Activated B cell treated with CpG ODN at 0.5 μM for 24 hours (primary cell): ENCODE measurements around the gene PGM5. TPM values are rescaled to one million over a fixed set of nuclear protein-coding genes. Genes with fewer than 3 reads are reported as not detected.

Experiments
- ATAC-seq: fragments of 200-7000 bp; cut with Tn5 transposase; one replicate; pipeline ENCODE4 v1.10.0; 2021; ENCODE audit warnings: low read depth, mild to moderate bottlenecking, moderate library complexity
- CTCF ChIA-PET: fragments of 350-600 bp; sonication (Branson Sonifier 250); formaldehyde crosslinking; loops from one replicate; lab custom pipeline; 2021; ENCODE audit warnings: antibody characterized with exemption; lab: Charles Lee
- POLR2A ChIA-PET: fragments of 350-600 bp; sonication (Branson Sonifier 250); formaldehyde crosslinking; loops from one replicate; lab custom pipeline; 2021; ENCODE audit warnings: antibody characterized with exemption; lab: Charles Lee
- DNase-seq: peaks from one replicate; pipeline ENCODE4 v3.0.0; 2022
- H3K27ac Mint-ChIP-seq: one replicate; pipeline ENCODE4 v1.8.0; 2020; ENCODE audit warnings: mixed read lengths
- H3K27me3 Mint-ChIP-seq: one replicate; pipeline ENCODE4 v1.8.0; 2021; ENCODE audit warnings: mixed read lengths
- H3K36me3 Mint-ChIP-seq: one replicate; pipeline ENCODE4 v1.8.0; 2021; ENCODE audit warnings: low read depth, mixed read lengths
- H3K4me1 Mint-ChIP-seq: one replicate; pipeline ENCODE4 v1.8.0; 2021; ENCODE audit warnings: mixed read lengths
- H3K4me3 Mint-ChIP-seq: one replicate; pipeline ENCODE4 v1.8.0; 2020; ENCODE audit warnings: mild to moderate bottlenecking, mixed read lengths
- H3K9me3 Mint-ChIP-seq: one replicate; pipeline ENCODE4 v1.8.0; 2020; ENCODE audit warnings: mixed read lengths
- intact Hi-C: fragments of 100-400 bp; cut with micrococcal nuclease; formaldehyde crosslinking; loops from one replicate; pipeline ENCODE4 v1.15.1; 2024
- total RNA-seq: library from RNA; stranded (reverse); gene quantifications from 2 replicates; pipeline ENCODE4 v1.2.3, GENCODE V29; 2022
- TF ChIP-seq, protein P1 (sequence below): fragments of 200-600 bp; IDR thresholded peaks from one replicate; pipeline ENCODE4 v1.8.0; 2022; ENCODE audit warnings: antibody characterized with exemption, mild to moderate bottlenecking

PGM5 gene
- total RNA-seq, 1 donor from 2014 or later = not detected

DNA sequence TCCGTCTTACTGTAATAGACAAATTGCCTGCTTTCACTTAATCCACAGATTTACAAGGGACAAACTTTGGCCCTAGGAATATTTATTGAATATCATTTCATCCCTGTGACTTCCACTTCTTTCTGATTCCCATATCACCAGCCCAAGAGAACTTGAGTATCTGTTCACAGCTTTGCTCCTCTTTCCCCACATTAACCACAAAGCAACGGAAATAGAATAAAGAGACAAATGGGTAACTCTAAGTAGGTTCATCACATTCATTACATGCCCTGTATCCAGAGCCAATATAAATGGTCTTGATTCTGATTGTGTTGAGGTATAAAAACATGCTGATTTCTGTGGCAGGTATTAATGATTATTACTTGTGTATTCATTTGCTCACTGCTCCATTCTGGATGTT lies 142.4 kb downstream of the PGM5 start:
- H3K27me3 Mint-ChIP-seq = peaks cover 11% of the 10 kb centered on the region
- no peaks in the 10 kb centered on the region for H3K4me1 Mint-ChIP-seq
- no peak for ATAC-seq
- DNase-seq = no peak
- H3K4me3 Mint-ChIP-seq = no peak overlapping the region
- no peaks in the 10 kb centered on the region for H3K36me3 Mint-ChIP-seq
- H3K9me3 Mint-ChIP-seq = no peaks in the 10 kb centered on the region
- TF ChIP-seq, protein P1, sequence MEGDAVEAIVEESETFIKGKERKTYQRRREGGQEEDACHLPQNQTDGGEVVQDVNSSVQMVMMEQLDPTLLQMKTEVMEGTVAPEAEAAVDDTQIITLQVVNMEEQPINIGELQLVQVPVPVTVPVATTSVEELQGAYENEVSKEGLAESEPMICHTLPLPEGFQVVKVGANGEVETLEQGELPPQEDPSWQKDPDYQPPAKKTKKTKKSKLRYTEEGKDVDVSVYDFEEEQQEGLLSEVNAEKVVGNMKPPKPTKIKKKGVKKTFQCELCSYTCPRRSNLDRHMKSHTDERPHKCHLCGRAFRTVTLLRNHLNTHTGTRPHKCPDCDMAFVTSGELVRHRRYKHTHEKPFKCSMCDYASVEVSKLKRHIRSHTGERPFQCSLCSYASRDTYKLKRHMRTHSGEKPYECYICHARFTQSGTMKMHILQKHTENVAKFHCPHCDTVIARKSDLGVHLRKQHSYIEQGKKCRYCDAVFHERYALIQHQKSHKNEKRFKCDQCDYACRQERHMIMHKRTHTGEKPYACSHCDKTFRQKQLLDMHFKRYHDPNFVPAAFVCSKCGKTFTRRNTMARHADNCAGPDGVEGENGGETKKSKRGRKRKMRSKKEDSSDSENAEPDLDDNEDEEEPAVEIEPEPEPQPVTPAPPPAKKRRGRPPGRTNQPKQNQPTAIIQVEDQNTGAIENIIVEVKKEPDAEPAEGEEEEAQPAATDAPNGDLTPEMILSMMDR = no peak
- intact Hi-C loops = no loop called here
- CTCF ChIA-PET = no interaction called here
- POLR2A ChIA-PET = no interaction called here
- no peak overlapping the region for H3K27ac Mint-ChIP-seq

DNA sequence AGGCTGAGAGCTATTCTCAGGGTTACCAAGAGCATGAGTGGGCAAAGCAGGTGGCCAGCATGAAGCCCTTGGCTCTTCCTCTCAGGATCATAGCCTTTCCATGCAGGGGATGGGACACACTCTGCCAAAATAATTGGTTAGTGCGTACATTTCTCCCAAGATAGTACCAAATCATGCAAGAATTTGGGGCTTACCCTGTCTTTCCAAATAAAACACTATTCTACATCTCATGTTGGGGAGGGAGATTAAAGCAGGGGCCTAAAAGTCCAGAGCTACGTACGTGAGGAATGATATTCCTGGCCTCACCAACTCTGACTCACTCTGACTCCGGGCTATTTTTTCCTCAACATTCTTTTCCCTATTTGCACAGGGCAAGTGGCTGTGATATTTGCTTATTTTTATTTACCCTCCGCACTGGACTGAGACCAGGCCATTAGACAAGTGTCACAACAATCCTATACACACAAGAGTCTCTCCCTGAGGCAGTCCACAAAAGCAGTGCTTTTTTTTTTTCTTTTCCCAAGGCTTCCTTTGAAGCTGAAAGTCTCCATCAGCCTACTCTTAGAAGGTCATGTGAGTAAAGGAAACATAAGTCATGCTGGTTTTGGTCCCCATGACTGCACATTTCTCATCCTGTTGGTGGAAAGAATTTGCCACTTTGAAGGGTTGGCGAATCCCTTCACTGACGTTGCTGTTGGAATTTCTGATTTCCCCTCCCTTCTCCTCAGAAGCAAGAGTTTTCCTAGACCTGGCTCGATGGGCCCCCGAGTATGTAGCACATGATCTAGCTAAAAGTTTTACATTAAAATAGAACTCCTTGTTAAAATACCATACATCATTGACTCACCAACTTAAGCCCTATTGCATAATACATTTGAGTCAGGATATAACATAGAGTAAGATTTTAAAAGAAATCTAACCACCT lies 144.3 kb downstream of the PGM5 start:
- CTCF ChIA-PET = no interaction called here
- no peak for DNase-seq
- POLR2A ChIA-PET = no interaction called here
- Mint-ChIP-seq H3K27ac (no peak overlapping the region), H3K4me3 (no peak overlapping the region), H3K9me3 (no peaks in the 10 kb centered on the region), H3K4me1 (no peaks in the 10 kb centered on the region), H3K36me3 (no peaks in the 10 kb centered on the region), H3K27me3 (peaks cover 4% of the 10 kb centered on the region)
- TF ChIP-seq, protein P1 = no peak
- intact Hi-C loops = no loop called here
- no peak for ATAC-seq

DNA sequence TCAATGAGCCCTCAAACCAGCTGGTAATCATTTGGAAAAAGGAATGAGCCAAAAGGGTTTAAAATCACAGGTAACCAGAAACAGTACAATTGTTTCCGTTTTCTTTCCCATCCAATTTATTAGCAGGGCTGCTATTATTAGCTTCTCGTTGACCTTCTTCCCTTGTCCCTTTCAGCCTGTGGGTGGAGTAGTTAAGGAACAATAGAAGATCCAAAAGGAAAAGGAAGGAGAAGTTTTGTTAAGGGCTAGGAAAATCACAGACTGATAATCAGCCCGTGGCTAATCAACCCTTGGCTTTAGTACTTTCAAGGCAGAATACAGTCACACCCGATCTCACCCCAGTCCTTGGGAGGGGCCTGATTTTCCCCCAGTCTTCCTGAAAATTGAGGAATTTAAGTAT lies 145.9 kb downstream of the PGM5 start:
- Mint-ChIP-seq H3K27me3 (peaks cover 4% of the 10 kb centered on the region), H3K4me3 (no peak overlapping the region), H3K27ac (no peak overlapping the region), H3K4me1 (peaks cover 10% of the 10 kb centered on the region), H3K9me3 (no peaks in the 10 kb centered on the region), H3K36me3 (no peaks in the 10 kb centered on the region)
- DNase-seq (no peak), ATAC-seq (no peak)
- TF ChIP-seq, protein P1 = no peak
- intact Hi-C loops = no loop called here
- CTCF ChIA-PET = no interaction called here
- POLR2A ChIA-PET = interaction anchor here (0.6 kb wide), 1 partner anchor 22 kb away, joined by 3 read pairs; no protein-coding TSS in a partner anchor

GRCh38 chr9:68505681-68506409 lies 149.4 kb downstream of the PGM5 start:
- TF ChIP-seq, protein P1 = no peak
- ATAC-seq (peak; percentile 67), DNase-seq (no peak)
- no peak overlapping the region for H3K4me3 Mint-ChIP-seq
- no peaks in the 10 kb centered on the region for H3K27me3 Mint-ChIP-seq
- no peaks in the 10 kb centered on the region for H3K36me3 Mint-ChIP-seq
- no peaks in the 10 kb centered on the region for H3K9me3 Mint-ChIP-seq
- intact Hi-C loops = loop anchor here (2.0 to 5.0 kb wide), 2 partner anchors 41 to 63 kb away; no protein-coding TSS in a partner anchor
- peak overlapping the region; percentile 5 for H3K27ac Mint-ChIP-seq
- ChIA-PET POLR2A (no interaction called here), CTCF (interaction anchor here (0.9 to 3.7 kb wide), 4 partner anchors 9 to 62 kb away, joined by 3 to 26 read pairs (median 4); no protein-coding TSS in a partner anchor)
- peaks cover 12% of the 10 kb centered on the region for H3K4me1 Mint-ChIP-seq

- no peak overlapping the region for H3K27ac Mint-ChIP-seq
- H3K4me3 Mint-ChIP-seq = no peak overlapping the region
- no peak for ATAC-seq
- peaks cover 12% of the 10 kb centered on the region for H3K4me1 Mint-ChIP-seq
- POLR2A ChIA-PET = no interaction called here
- no peaks in the 10 kb centered on the region for H3K36me3 Mint-ChIP-seq
- intact Hi-C loops = loop anchor here (2.0 to 5.0 kb wide), 2 partner anchors 41 to 62 kb away; no protein-coding TSS in a partner anchor
- H3K27me3 Mint-ChIP-seq = no peaks in the 10 kb centered on the region
- CTCF ChIA-PET = interaction anchor here (0.9 to 3.7 kb wide), 4 partner anchors 9 to 61 kb away, joined by 3 to 26 read pairs (median 4); no protein-coding TSS in a partner anchor
- TF ChIP-seq, protein P1 = no peak
- no peak for DNase-seq
- no peaks in the 10 kb centered on the region for H3K9me3 Mint-ChIP-seq
These were observed 150.1 kb downstream of the PGM5 start for GRCh38 chr9:68506551-68506950.
